B cell (primary cell): Measurements from ENCODE around the gene EMILIN3.

Experiments used
- EZH2 ChIP-seq: IDR thresholded peaks from 2 replicates; pipeline ENCODE4 v1.6.1; 2012; ENCODE audit warnings: borderline replicate concordance, low read depth, mild to moderate bottlenecking, moderate library complexity, low read length; ENCODE audit not compliant: insufficient read depth, poor library complexity, severe bottlenecking
- TF ChIP-seq, protein P1 (sequence below): fragments of 200-600 bp; IDR thresholded peaks from one replicate; pipeline ENCODE4 v1.8.0; 2022; ENCODE audit warnings: antibody characterized with exemption, mild to moderate bottlenecking

DNA sequence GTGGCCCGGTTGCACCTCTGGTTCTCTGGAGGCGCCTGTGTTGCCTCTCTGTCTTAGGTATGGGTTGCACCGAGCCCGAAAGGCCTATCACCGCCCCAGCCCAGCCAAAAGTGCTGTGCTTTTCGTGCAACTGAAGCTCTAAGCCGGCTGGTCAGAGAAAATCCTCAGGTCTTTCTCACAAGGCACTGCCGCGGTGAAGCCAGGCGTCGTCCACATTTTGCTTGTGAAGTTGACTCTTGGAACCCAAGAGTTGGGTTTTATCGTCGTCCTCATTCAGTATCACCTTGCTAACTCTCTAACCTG, 726 bp upstream of the EMILIN3 start:
- TF ChIP-seq, protein P1, sequence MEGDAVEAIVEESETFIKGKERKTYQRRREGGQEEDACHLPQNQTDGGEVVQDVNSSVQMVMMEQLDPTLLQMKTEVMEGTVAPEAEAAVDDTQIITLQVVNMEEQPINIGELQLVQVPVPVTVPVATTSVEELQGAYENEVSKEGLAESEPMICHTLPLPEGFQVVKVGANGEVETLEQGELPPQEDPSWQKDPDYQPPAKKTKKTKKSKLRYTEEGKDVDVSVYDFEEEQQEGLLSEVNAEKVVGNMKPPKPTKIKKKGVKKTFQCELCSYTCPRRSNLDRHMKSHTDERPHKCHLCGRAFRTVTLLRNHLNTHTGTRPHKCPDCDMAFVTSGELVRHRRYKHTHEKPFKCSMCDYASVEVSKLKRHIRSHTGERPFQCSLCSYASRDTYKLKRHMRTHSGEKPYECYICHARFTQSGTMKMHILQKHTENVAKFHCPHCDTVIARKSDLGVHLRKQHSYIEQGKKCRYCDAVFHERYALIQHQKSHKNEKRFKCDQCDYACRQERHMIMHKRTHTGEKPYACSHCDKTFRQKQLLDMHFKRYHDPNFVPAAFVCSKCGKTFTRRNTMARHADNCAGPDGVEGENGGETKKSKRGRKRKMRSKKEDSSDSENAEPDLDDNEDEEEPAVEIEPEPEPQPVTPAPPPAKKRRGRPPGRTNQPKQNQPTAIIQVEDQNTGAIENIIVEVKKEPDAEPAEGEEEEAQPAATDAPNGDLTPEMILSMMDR, result no peak
- no peak for TF ChIP-seq EZH2
